HCEC 1CT (cell line): ENCODE results near the gene FBRSL1.
"Not testable (repeated sequence)": the region's sequence is repeated elsewhere in the genome, so short reads cannot be mapped to it uniquely, and the experiment has no call there.

Experiments used
- DNase-seq: peaks from one replicate; pipeline ENCODE4 v3.0.0-alpha.2; 2017

FBRSL1 gene

GRCh38 chr12:132454193-132454932 lies 35.6 kb upstream of the FBRSL1 start:
- no peak for DNase-seq

- DNase-seq = no peak
Observed at GRCh38 chr12:132454933-132455418, 35.0 kb upstream of the FBRSL1 start.

- no peak for DNase-seq
Observed at GRCh38 chr12:132455565-132455964, 34.4 kb upstream of the FBRSL1 start.

- DNase-seq = no peak
Observed at GRCh38 chr12:132456186-132456943, 33.6 kb upstream of the FBRSL1 start.

- DNase-seq = no peak
Observed at GRCh38 chr12:132456944-132457495, 32.9 kb upstream of the FBRSL1 start.

GRCh38 chr12:132458441-132458840 lies 31.5 kb upstream of the FBRSL1 start:
- DNase-seq = no peak

- no peak for DNase-seq
Observed at GRCh38 chr12:132458846-132459641, 30.9 kb upstream of the FBRSL1 start.

- no peak for DNase-seq
Observed at GRCh38 chr12:132460571-132460970, 29.4 kb upstream of the FBRSL1 start.

GRCh38 chr12:132461526-132461925 lies 28.4 kb upstream of the FBRSL1 start:
- DNase-seq = no peak

GRCh38 chr12:132462788-132463187 lies 27.2 kb upstream of the FBRSL1 start:
- no peak for DNase-seq

GRCh38 chr12:132463284-132463924 lies 26.5 kb upstream of the FBRSL1 start:
- DNase-seq = not testable (repeated sequence)

GRCh38 chr12:132464304-132464703 lies 25.6 kb upstream of the FBRSL1 start:
- not testable (repeated sequence) for DNase-seq

GRCh38 chr12:132464820-132465219 lies 25.1 kb upstream of the FBRSL1 start:
- DNase-seq = no peak

GRCh38 chr12:132465269-132466190 lies 24.4 kb upstream of the FBRSL1 start:
- no peak for DNase-seq

- no peak for DNase-seq
Observed at GRCh38 chr12:132466241-132467201, 23.4 kb upstream of the FBRSL1 start.

GRCh38 chr12:132467511-132467910 lies 22.4 kb upstream of the FBRSL1 start:
- DNase-seq = no peak

- DNase-seq = no peak
Observed at GRCh38 chr12:132469423-132469822, 20.5 kb upstream of the FBRSL1 start.

- DNase-seq = no peak
Observed at GRCh38 chr12:132470397-132470796, 19.6 kb upstream of the FBRSL1 start.

GRCh38 chr12:132471011-132471857 lies 18.7 kb upstream of the FBRSL1 start:
- no peak for DNase-seq
